ENCODE data around the gene CCNDBP1.
"Not testable (repeated sequence)": the region's sequence is repeated elsewhere in the genome, so short reads cannot be mapped to it uniquely, and the experiment has no call there.

CCNDBP1 gene

GRCh38 chr15:43218908-43219706 lies 33.9 kb downstream of the CCNDBP1 start:
- Histone ChIP-seq H3K4me3 (ENCODE audit: low read depth, low read length) (no peak overlapping the region), H3K36me3 (replicated peaks) (no peaks in the 10 kb centered on the region), H3K27me3 (replicated peaks) (peaks cover 2% of the 10 kb centered on the region), H3K27ac (no peak overlapping the region)
- no peak for DNase-seq
- peak; percentile 61 for TF ChIP-seq CTCF (IDR thresholded peaks at IDR 0.05; ENCODE audit: low read depth, low read length, missing control alignments)
- in situ Hi-C loops (cut with HindIII; ENCODE audit: low pct_ligation_motif_present, low sequenced_read_pairs) = no loop called here

- in situ Hi-C loops (cut with HindIII; ENCODE audit: low pct_ligation_motif_present, low sequenced_read_pairs) = no loop called here
- TF ChIP-seq CTCF (IDR thresholded peaks at IDR 0.05; ENCODE audit: low read depth, low read length, missing control alignments) = no peak
- Histone ChIP-seq H3K36me3 (replicated peaks) (no peaks in the 10 kb centered on the region), H3K27ac (no peak overlapping the region), H3K27me3 (replicated peaks) (peaks cover 2% of the 10 kb centered on the region), H3K4me3 (ENCODE audit: low read depth, low read length) (no peak overlapping the region)
- no peak for DNase-seq
Measured at GRCh38 chr15:43219929-43220928, 35.0 kb downstream of the CCNDBP1 start.

- no peak for TF ChIP-seq CTCF (IDR thresholded peaks at IDR 0.05; ENCODE audit: low read depth, low read length, missing control alignments)
- H3K27me3 ChIP-seq (replicated peaks) = peaks cover 2% of the 10 kb centered on the region
- DNase-seq = no peak
- in situ Hi-C loops (cut with HindIII; ENCODE audit: low pct_ligation_motif_present, low sequenced_read_pairs) = no loop called here
- H3K36me3 ChIP-seq (replicated peaks) = no peaks in the 10 kb centered on the region
- H3K27ac ChIP-seq = no peak within 1 kb of the TSS
- H3K4me3 ChIP-seq (ENCODE audit: low read depth, low read length) = no peak within 1 kb of the TSS
Measured at GRCh38 chr15:43220991-43221403, 35.8 kb downstream of the CCNDBP1 start, which contains the start of gene EPB42. TSS of gene EPB42 (minus strand) at chr15:43221018. CDS start at chr15:43220825, 193 bp downstream.

GRCh38 chr15:43221422-43221821 lies 36.2 kb downstream of the CCNDBP1 start:
- Histone ChIP-seq H3K4me3 (ENCODE audit: low read depth, low read length) (no peak overlapping the region), H3K27me3 (replicated peaks) (peaks cover 2% of the 10 kb centered on the region), H3K36me3 (replicated peaks) (no peaks in the 10 kb centered on the region), H3K27ac (no peak overlapping the region)
- in situ Hi-C loops (cut with HindIII; ENCODE audit: low pct_ligation_motif_present, low sequenced_read_pairs) = no loop called here
- no peak for TF ChIP-seq CTCF (IDR thresholded peaks at IDR 0.05; ENCODE audit: low read depth, low read length, missing control alignments)
- no peak for DNase-seq

- no peaks in the 10 kb centered on the region for H3K36me3 ChIP-seq (replicated peaks)
- peak; percentile 50 for DNase-seq
- H3K27ac ChIP-seq = no peak overlapping the region
- H3K27me3 ChIP-seq (replicated peaks) = peaks cover 4% of the 10 kb centered on the region
- in situ Hi-C loops (cut with HindIII; ENCODE audit: low pct_ligation_motif_present, low sequenced_read_pairs) = no loop called here
- H3K4me3 ChIP-seq (ENCODE audit: low read depth, low read length) = no peak overlapping the region
- peak; percentile 90 for TF ChIP-seq CTCF (IDR thresholded peaks at IDR 0.05; ENCODE audit: low read depth, low read length, missing control alignments)
Measured at GRCh38 chr15:43225201-43225949, 40.2 kb downstream of the CCNDBP1 start.

GRCh38 chr15:43225950-43226255 lies 40.7 kb downstream of the CCNDBP1 start:
- H3K27me3 ChIP-seq (replicated peaks); H3K36me3 ChIP-seq (replicated peaks); H3K4me3 ChIP-seq (ENCODE audit: low read depth, low read length); H3K27ac ChIP-seq; DNase-seq; in situ Hi-C loops (cut with HindIII; ENCODE audit: low pct_ligation_motif_present, low sequenced_read_pairs): not testable (repeated sequence)
